NB4 (cell line): Measurements from ENCODE around the gene NAP1L5.

Source experiments
- POLR2A ChIP-seq: IDR thresholded peaks from 2 replicates; pipeline ENCODE4 v1.6.1; 2011; ENCODE audit warnings: mild to moderate bottlenecking; ENCODE audit not compliant: insufficient read length; ENCODE audit errors: extremely low read depth
- TF ChIP-seq, protein P1 (sequence below): IDR thresholded peaks from one replicate; pipeline ENCODE4 v1.5.1; 2012; ENCODE audit warnings: low read depth, low read length
- TF ChIP-seq, protein P2 (sequence below): IDR thresholded peaks from 2 replicates; pipeline ENCODE4 v1.6.1; 2011; ENCODE audit warnings: low read depth, low read length

DNA sequence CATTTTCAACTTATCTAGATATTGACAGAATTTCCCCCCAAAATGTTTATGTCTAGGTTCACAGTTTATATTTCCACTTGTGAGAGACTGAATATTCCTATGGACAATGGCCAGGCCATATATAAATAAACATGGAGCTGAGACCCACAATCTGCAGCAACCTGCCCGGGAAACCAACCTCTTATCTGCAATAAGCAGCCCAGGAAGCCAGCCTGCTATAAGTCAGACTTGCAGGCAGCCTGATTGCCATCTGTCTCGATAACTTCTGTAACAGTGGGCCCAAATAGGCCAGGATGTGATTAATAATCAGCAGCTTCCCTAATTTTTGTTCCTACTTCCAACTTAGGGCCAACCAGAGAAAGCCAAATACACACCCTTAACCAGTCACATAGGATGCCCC is 5.2 kb upstream of the NAP1L5 start:
- TF ChIP-seq, protein P1, sequence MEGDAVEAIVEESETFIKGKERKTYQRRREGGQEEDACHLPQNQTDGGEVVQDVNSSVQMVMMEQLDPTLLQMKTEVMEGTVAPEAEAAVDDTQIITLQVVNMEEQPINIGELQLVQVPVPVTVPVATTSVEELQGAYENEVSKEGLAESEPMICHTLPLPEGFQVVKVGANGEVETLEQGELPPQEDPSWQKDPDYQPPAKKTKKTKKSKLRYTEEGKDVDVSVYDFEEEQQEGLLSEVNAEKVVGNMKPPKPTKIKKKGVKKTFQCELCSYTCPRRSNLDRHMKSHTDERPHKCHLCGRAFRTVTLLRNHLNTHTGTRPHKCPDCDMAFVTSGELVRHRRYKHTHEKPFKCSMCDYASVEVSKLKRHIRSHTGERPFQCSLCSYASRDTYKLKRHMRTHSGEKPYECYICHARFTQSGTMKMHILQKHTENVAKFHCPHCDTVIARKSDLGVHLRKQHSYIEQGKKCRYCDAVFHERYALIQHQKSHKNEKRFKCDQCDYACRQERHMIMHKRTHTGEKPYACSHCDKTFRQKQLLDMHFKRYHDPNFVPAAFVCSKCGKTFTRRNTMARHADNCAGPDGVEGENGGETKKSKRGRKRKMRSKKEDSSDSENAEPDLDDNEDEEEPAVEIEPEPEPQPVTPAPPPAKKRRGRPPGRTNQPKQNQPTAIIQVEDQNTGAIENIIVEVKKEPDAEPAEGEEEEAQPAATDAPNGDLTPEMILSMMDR, result no peak
- TF ChIP-seq, protein P2, sequence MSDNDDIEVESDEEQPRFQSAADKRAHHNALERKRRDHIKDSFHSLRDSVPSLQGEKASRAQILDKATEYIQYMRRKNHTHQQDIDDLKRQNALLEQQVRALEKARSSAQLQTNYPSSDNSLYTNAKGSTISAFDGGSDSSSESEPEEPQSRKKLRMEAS, result no peak
- TF ChIP-seq POLR2A, result no peak
